ENCODE results near the gene PRR18. TPM values are rescaled to one million over a fixed set of nuclear protein-coding genes. Genes with fewer than 3 reads are reported as not detected.

PRR18 gene
- total RNA-seq, 2 experiments from 2014 or later, result not detected

DNA sequence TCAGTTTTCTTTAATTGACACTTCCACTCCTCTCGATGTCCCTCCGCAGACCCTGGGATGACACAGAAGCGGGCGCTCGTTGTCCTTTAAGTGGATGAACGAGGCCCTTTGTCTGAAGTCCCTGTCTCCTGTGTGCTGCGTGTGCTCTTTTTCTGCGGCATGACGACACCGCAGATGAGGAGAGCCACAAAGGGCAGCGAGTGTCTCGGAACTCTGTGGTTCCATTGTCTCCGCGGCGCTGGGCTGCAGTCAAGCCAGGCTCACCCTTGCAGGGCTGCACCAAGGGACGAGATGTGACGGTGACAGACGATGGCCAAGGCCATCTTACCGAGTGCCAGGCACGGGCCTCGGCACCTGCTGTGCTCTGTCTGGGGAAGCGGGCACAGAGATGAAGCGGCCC lies 10.6 kb downstream of the PRR18 start:
- no peaks in the 10 kb centered on the region for H3K4me1 Mint-ChIP-seq (ENCODE audit: low read depth)
- POLR2A ChIA-PET, result no interaction called here
- DNase-seq (no peak), ATAC-seq (no peak)
- no peak overlapping the region for H3K4me3 Mint-ChIP-seq
- no peaks in the 10 kb centered on the region for H3K36me3 Mint-ChIP-seq (ENCODE audit: low read depth)
- no peak overlapping the region for H3K27ac Mint-ChIP-seq
- H3K9me3 Mint-ChIP-seq (ENCODE audit: insufficient read depth), result no peaks in the 10 kb centered on the region
- CTCF ChIA-PET, result interaction anchor here (1.3 kb wide), 1 partner anchor 103 kb away, joined by 3 read pairs; no protein-coding TSS in a partner anchor
- H3K27me3 Mint-ChIP-seq (ENCODE audit: low read depth), result peaks cover 40% of the 10 kb centered on the region

DNA sequence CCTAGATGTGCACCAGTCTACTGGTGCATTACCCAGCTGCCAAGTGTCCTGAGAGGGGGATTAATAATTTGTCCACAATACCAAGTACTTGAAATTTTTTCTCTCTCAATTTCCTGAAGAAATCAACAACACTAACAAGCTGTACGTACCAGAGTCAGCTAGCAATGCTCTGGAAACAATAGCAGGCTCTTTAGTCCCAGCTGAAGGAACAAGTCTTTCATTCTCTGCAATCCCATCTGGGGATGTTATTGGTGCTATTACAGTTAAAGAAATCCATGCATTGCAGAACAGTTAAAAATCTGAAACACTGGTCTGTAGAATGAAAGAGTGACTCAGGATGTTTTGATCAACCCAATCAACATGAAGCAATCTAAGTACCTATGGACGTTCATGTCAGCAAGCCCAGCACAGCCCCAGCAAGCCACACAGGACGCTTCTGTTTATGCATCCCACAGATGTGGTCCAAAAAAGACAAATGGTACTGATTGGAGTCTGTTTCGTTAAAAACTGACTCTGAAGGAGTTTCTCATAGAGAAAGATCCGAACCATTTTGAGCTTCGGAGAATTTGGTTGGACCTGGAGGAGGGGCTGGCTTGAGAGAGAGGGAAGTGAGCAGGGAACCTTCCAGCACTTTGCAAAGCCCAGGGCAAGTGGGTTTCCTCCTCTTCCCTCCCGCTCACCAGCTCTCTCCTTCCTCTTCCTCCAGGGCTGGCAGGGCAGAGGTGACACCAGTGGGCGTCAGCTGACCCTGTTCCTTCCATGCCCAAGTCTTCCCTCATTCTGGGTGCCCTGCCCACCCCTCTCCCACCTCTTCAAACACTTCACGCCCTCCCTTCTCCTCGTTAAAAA lies 11.9 kb downstream of the PRR18 start:
- DNase-seq, result no peak
- POLR2A ChIA-PET, result interaction anchor here (0.7 kb wide), 1 partner anchor 16 kb away, joined by 4 read pairs; no protein-coding TSS in a partner anchor

GRCh38 chr6:166293731-166294584 lies 14.2 kb downstream of the PRR18 start:
- Mint-ChIP-seq H3K4me3 (no peak overlapping the region), H3K4me1 (ENCODE audit: low read depth) (no peaks in the 10 kb centered on the region), H3K27me3 (ENCODE audit: low read depth) (peaks cover 46% of the 10 kb centered on the region), H3K36me3 (ENCODE audit: low read depth) (no peaks in the 10 kb centered on the region), H3K27ac (no peak overlapping the region), H3K9me3 (ENCODE audit: insufficient read depth) (no peaks in the 10 kb centered on the region)
- POLR2A ChIA-PET, result interaction anchor here (0.7 kb wide), 1 partner anchor 10 kb away, joined by 4 read pairs; no protein-coding TSS in a partner anchor
- CTCF ChIA-PET, result interaction anchor here (0.6 to 1.9 kb wide), 3 partner anchors 20 to 107 kb away, joined by 3 to 14 read pairs (median 11); no protein-coding TSS in a partner anchor
- ATAC-seq (no peak), DNase-seq (no peak)

More for the DNA sequence above, 11.9 kb downstream of the PRR18 start:
- Mint-ChIP-seq H3K9me3 (ENCODE audit: insufficient read depth) (no peaks in the 10 kb centered on the region), H3K27ac (no peak overlapping the region), H3K27me3 (ENCODE audit: low read depth) (peaks cover 42% of the 10 kb centered on the region), H3K36me3 (ENCODE audit: low read depth) (no peaks in the 10 kb centered on the region), H3K4me1 (ENCODE audit: low read depth) (no peaks in the 10 kb centered on the region), H3K4me3 (no peak overlapping the region)
- no peak for ATAC-seq
- CTCF ChIA-PET, result interaction anchor here (0.8 kb wide), 1 partner anchor 85 kb away, joined by 3 read pairs; no protein-coding TSS in a partner anchor

- CTCF ChIA-PET, result interaction anchor here (0.9 to 1.4 kb wide), 2 partner anchors 24 to 92 kb away, joined by 5 to 6 read pairs; no protein-coding TSS in a partner anchor
- Mint-ChIP-seq H3K27ac (no peak overlapping the region), H3K36me3 (ENCODE audit: low read depth) (no peaks in the 10 kb centered on the region), H3K4me3 (no peak overlapping the region), H3K4me1 (ENCODE audit: low read depth) (no peaks in the 10 kb centered on the region), H3K27me3 (ENCODE audit: low read depth) (peaks cover 34% of the 10 kb centered on the region), H3K9me3 (ENCODE audit: insufficient read depth) (no peaks in the 10 kb centered on the region)
- POLR2A ChIA-PET, result no interaction called here
- DNase-seq, result no peak
- peak; percentile 48 for ATAC-seq
These were observed 18.8 kb downstream of the PRR18 start for GRCh38 chr6:166289207-166290060.

DNA sequence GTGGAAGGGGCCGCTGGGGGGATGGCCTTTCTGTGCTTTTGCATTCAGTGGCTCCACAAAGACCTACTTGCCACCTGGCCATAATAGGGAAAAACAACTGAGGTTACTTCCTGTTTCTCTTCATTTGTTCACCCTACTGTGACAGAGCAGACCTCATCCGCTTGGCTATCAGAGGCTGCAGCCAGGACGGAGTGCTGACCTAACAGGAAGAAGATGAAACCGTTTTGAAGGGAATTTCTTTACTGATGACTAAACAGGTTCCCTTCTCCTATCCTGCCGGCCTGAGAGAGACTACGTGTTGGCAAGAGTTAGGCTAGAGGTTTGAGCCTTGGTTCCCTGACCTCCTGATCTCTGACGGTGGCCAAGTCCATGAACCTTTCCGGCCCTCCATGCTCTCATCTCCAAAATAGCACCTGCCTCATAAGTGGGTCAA lies 21.3 kb downstream of the PRR18 start:
- no peak overlapping the region for H3K4me3 Mint-ChIP-seq
- no peaks in the 10 kb centered on the region for H3K9me3 Mint-ChIP-seq (ENCODE audit: insufficient read depth)
- ChIA-PET CTCF (interaction anchor here (1.0 kb wide), 1 partner anchor 95 kb away, joined by 3 read pairs; no protein-coding TSS in a partner anchor), POLR2A (no interaction called here)
- ATAC-seq, result no peak
- peaks cover 21% of the 10 kb centered on the region for H3K27me3 Mint-ChIP-seq (ENCODE audit: low read depth)
- H3K36me3 Mint-ChIP-seq (ENCODE audit: low read depth), result no peaks in the 10 kb centered on the region
- DNase-seq, result no peak
- no peak overlapping the region for H3K27ac Mint-ChIP-seq
- H3K4me1 Mint-ChIP-seq (ENCODE audit: low read depth), result no peaks in the 10 kb centered on the region

GRCh38 chr6:166285233-166285632 lies 23.0 kb downstream of the PRR18 start:
- no peaks in the 10 kb centered on the region for H3K9me3 Mint-ChIP-seq (ENCODE audit: insufficient read depth)
- ChIA-PET CTCF (interaction anchor here (0.6 to 1.6 kb wide), 4 partner anchors 8 to 114 kb away, joined by 3 to 5 read pairs (median 4); no protein-coding TSS in a partner anchor), POLR2A (no interaction called here)
- H3K4me1 Mint-ChIP-seq (ENCODE audit: low read depth), result no peaks in the 10 kb centered on the region
- no peak overlapping the region for H3K27ac Mint-ChIP-seq
- peaks cover 19% of the 10 kb centered on the region for H3K27me3 Mint-ChIP-seq (ENCODE audit: low read depth)
- no peak overlapping the region for H3K4me3 Mint-ChIP-seq
- DNase-seq, result no peak
- ATAC-seq, result no peak
- no peaks in the 10 kb centered on the region for H3K36me3 Mint-ChIP-seq (ENCODE audit: low read depth)

GRCh38 chr6:166284640-166285039 lies 23.6 kb downstream of the PRR18 start:
- Mint-ChIP-seq H3K9me3 (ENCODE audit: insufficient read depth) (no peaks in the 10 kb centered on the region), H3K27ac (no peak overlapping the region), H3K27me3 (ENCODE audit: low read depth) (peaks cover 17% of the 10 kb centered on the region), H3K36me3 (ENCODE audit: low read depth) (no peaks in the 10 kb centered on the region), H3K4me3 (no peak overlapping the region), H3K4me1 (ENCODE audit: low read depth) (no peaks in the 10 kb centered on the region)
- CTCF ChIA-PET, result interaction anchor here (1.1 to 1.6 kb wide), 4 partner anchors 8 to 114 kb away, joined by 4 to 7 read pairs (median 5); no protein-coding TSS in a partner anchor
- ATAC-seq (no peak), DNase-seq (no peak)
- POLR2A ChIA-PET, result interaction anchor here (0.6 kb wide), 1 partner anchor 9 kb away, joined by 4 read pairs; no protein-coding TSS in a partner anchor

DNA sequence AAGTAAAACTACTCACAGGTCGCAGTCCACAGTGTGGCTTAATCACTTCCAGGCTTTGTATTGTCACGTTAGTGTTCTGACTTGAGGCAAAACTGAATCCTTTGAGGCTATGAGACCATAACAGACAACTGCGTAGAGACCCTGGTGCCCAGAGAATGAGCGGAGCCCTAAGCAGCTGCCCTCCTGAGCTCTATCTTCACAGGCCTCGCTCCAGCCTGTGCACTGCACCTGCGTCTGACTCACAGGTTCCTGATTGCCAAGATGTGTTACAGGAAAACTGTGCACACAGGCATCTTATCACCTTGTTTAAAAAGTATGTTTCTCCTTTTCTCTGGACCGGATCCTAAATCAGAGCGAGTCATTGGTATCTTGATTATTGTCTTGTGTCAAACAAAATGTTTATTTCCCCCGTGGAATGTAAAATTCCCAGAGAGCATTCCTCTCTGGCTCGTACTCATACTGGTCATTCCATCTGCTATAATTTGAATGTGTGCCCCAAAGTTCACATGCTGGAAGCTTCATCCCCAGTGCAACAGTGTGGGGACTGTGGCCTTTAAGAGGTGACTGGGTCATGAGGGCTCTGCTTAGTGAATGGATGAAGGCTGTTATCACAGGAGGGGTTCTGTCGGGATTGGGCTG lies 25.7 kb downstream of the PRR18 start:
- DNase-seq (no peak), ATAC-seq (no peak)
- Mint-ChIP-seq H3K4me3 (no peak overlapping the region), H3K9me3 (ENCODE audit: insufficient read depth) (no peaks in the 10 kb centered on the region), H3K27ac (no peak overlapping the region), H3K36me3 (ENCODE audit: low read depth) (no peaks in the 10 kb centered on the region), H3K27me3 (ENCODE audit: low read depth) (peaks cover 15% of the 10 kb centered on the region), H3K4me1 (ENCODE audit: low read depth) (no peaks in the 10 kb centered on the region)
- ChIA-PET POLR2A (no interaction called here), CTCF (interaction anchor here (1.4 to 4.4 kb wide), 3 partner anchors 23 to 119 kb away, joined by 3 to 23 read pairs (median 6); no protein-coding TSS in a partner anchor)

- ChIA-PET CTCF (interaction anchor here (0.9 to 4.4 kb wide), 5 partner anchors 33 to 120 kb away, joined by 3 to 23 read pairs (median 6); no protein-coding TSS in a partner anchor), POLR2A (interaction anchor here (0.7 kb wide), 1 partner anchor 11 kb away, joined by 3 read pairs; no protein-coding TSS in a partner anchor)
- no peaks in the 10 kb centered on the region for H3K9me3 Mint-ChIP-seq (ENCODE audit: insufficient read depth)
- H3K27ac Mint-ChIP-seq, result no peak overlapping the region
- peaks cover 1% of the 10 kb centered on the region for H3K4me1 Mint-ChIP-seq (ENCODE audit: low read depth)
- DNase-seq (no peak), ATAC-seq (no peak)
- H3K36me3 Mint-ChIP-seq (ENCODE audit: low read depth), result no peaks in the 10 kb centered on the region
- no peak overlapping the region for H3K4me3 Mint-ChIP-seq
- H3K27me3 Mint-ChIP-seq (ENCODE audit: low read depth), result peaks cover 17% of the 10 kb centered on the region
These were observed 27.1 kb downstream of the PRR18 start for GRCh38 chr6:166281104-166281503.

- H3K27ac Mint-ChIP-seq, result no peak overlapping the region
- H3K4me3 Mint-ChIP-seq, result no peak overlapping the region
- no peaks in the 10 kb centered on the region for H3K36me3 Mint-ChIP-seq (ENCODE audit: low read depth)
- H3K9me3 Mint-ChIP-seq (ENCODE audit: insufficient read depth), result no peaks in the 10 kb centered on the region
- H3K4me1 Mint-ChIP-seq (ENCODE audit: low read depth), result peaks cover 11% of the 10 kb centered on the region
- peaks cover 16% of the 10 kb centered on the region for H3K27me3 Mint-ChIP-seq (ENCODE audit: low read depth)
- DNase-seq (no peak), ATAC-seq (no peak)
- POLR2A ChIA-PET, result interaction anchor here (0.7 kb wide), 1 partner anchor 1567 kb away, joined by 3 read pairs; no protein-coding TSS in a partner anchor
- CTCF ChIA-PET, result interaction anchor here (3.1 to 4.4 kb wide), 2 partner anchors 102 to 122 kb away, joined by 15 to 23 read pairs; no protein-coding TSS in a partner anchor
These were observed 28.9 kb downstream of the PRR18 start for GRCh38 chr6:166279393-166279679.
